Measurements from ENCODE around the gene GRK7. TPM values are rescaled to one million over a fixed set of nuclear protein-coding genes. Genes with fewer than 3 reads are reported as not detected.

The GRK7 gene
- polyA plus RNA-seq (ENCODE audit: insufficient read length in 4 of 4) = under 1 TPM; 0.13 to 0.21 (median 0.14) TPM

GRCh38 chr3:141763088-141763750 is at the start of gene GRK7:
Gene GRK7 (plus strand): TSS chr3:141763408. CDS start chr3:141778285, 14,877 bp downstream.
- DNase-seq (ENCODE audit: low read depth in 4 of 4, low spot score in 3 of 4) = no peak

GRCh38 chr3:141714671-141715070 is 48.5 kb upstream of the GRK7 start:
- DNase-seq (ENCODE audit: low read depth in 4 of 4, low spot score in 3 of 4) = no peak

GRCh38 chr3:141722081-141722480 is 41.1 kb upstream of the GRK7 start:
- DNase-seq (ENCODE audit: low read depth in 4 of 4, low spot score in 3 of 4) = no peak

GRCh38 chr3:141722648-141723047 is 40.6 kb upstream of the GRK7 start:
- DNase-seq (ENCODE audit: low read depth in 4 of 4, low spot score in 3 of 4) = no peak

GRCh38 chr3:141723255-141723654 is 40.0 kb upstream of the GRK7 start:
- no peak for DNase-seq (ENCODE audit: low read depth in 4 of 4, low spot score in 3 of 4)

- no peak for DNase-seq (ENCODE audit: low read depth in 4 of 4, low spot score in 3 of 4)
Observed at GRCh38 chr3:141724186-141724585, 39.0 kb upstream of the GRK7 start.

GRCh38 chr3:141725036-141725435 is 38.2 kb upstream of the GRK7 start:
- no peak for DNase-seq (ENCODE audit: low read depth in 4 of 4, low spot score in 3 of 4)

- no peak for DNase-seq (ENCODE audit: low read depth in 4 of 4, low spot score in 3 of 4)
Observed at GRCh38 chr3:141726483-141726882, 36.7 kb upstream of the GRK7 start.

- DNase-seq (ENCODE audit: low read depth in 4 of 4, low spot score in 3 of 4) = no peak
Observed at GRCh38 chr3:141728355-141728892, 34.8 kb upstream of the GRK7 start.

GRCh38 chr3:141729240-141729639 is 34.0 kb upstream of the GRK7 start:
- no peak for DNase-seq (ENCODE audit: low read depth in 4 of 4, low spot score in 3 of 4)

GRCh38 chr3:141735176-141735575 is 28.0 kb upstream of the GRK7 start:
- DNase-seq (ENCODE audit: low read depth in 4 of 4, low spot score in 3 of 4) = no peak

GRCh38 chr3:141735770-141736465 is 27.3 kb upstream of the GRK7 start:
- no peak for DNase-seq (ENCODE audit: low read depth in 4 of 4, low spot score in 3 of 4)

- DNase-seq (ENCODE audit: low read depth in 4 of 4, low spot score in 3 of 4) = no peak
Observed at GRCh38 chr3:141737093-141737492, 26.1 kb upstream of the GRK7 start.

- DNase-seq (ENCODE audit: low read depth in 4 of 4, low spot score in 3 of 4) = no peak
Observed at GRCh38 chr3:141737678-141738021, 25.6 kb upstream of the GRK7 start.

GRCh38 chr3:141738022-141738890 is 25.0 kb upstream of the GRK7 start, which contains the start of gene RNF7:
Gene RNF7 (plus strand): TSS chr3:141738298. CDS start chr3:141738342, 44 bp downstream.
- peak; percentile 87 to 93 (median 90) for DNase-seq (ENCODE audit: low read depth in 4 of 4, low spot score in 3 of 4)

- peak; percentile 20 to 45 (median 32) for DNase-seq (ENCODE audit: low read depth in 4 of 4, low spot score in 3 of 4)
Observed at GRCh38 chr3:141738891-141739363, 24.3 kb upstream of the GRK7 start.

- no peak for DNase-seq (ENCODE audit: low read depth in 4 of 4, low spot score in 3 of 4)
Observed at GRCh38 chr3:141739731-141740130, 23.5 kb upstream of the GRK7 start.

GRCh38 chr3:141740349-141740748 is 22.9 kb upstream of the GRK7 start:
- DNase-seq (ENCODE audit: low read depth in 4 of 4, low spot score in 3 of 4) = no peak

GRCh38 chr3:141743305-141743704 is 19.9 kb upstream of the GRK7 start:
- no peak for DNase-seq (ENCODE audit: low read depth in 4 of 4, low spot score in 3 of 4)

- no peak for DNase-seq (ENCODE audit: low read depth in 4 of 4, low spot score in 3 of 4)
Observed at GRCh38 chr3:141746962-141747361, 16.2 kb upstream of the GRK7 start.

- DNase-seq (ENCODE audit: low read depth in 4 of 4, low spot score in 3 of 4) = no peak
Observed at GRCh38 chr3:141753399-141753798, 9.8 kb upstream of the GRK7 start.

Data from right renal pelvis (tissue), 4 donors.